Stomach smooth muscle (tissue), 2 donors: Measurements from ENCODE around the gene CPLX4.

Experiments
- H3K27ac ChIP-seq: one replicate; pipeline ENCODE4 v1.7.0; 2013; ENCODE audit warnings: mild to moderate bottlenecking, low read length, inconsistent platforms
- H3K27me3 ChIP-seq, 2 donors: one replicate each; pipeline ENCODE4 v1.7.0; 2013; ENCODE audit warnings: low read length in 2 of 2; ENCODE audit not compliant: insufficient read depth in 2 of 2, control insufficient read depth in 1 of 2
- H3K36me3 ChIP-seq, 2 donors: one replicate each; pipeline ENCODE4 v1.7.0; 2013; ENCODE audit warnings: low read length in 2 of 2; ENCODE audit not compliant: control insufficient read depth in 2 of 2, insufficient read depth in 2 of 2
- H3K4me1 ChIP-seq: one replicate; pipeline ENCODE4 v1.7.0; 2013; ENCODE audit warnings: low read length; ENCODE audit not compliant: control insufficient read depth, insufficient read depth
- H3K4me3 ChIP-seq, 2 donors: one replicate each; pipeline ENCODE4 v1.7.0; 2013; ENCODE audit warnings: low read length in 2 of 2
- H3K9ac ChIP-seq, 2 donors: one replicate each; pipeline ENCODE4 v1.7.0; 2013; ENCODE audit warnings: low read length in 2 of 2, mild to moderate bottlenecking in 1 of 2
- H3K9me3 ChIP-seq, 2 donors: one replicate each; pipeline ENCODE4 v1.7.0; 2013; ENCODE audit warnings: low read length in 2 of 2; ENCODE audit not compliant: control insufficient read depth in 2 of 2
- donor health status: healthy.
- donor health status: Pancreatic carcinoma.

The CPLX4 gene

GRCh38 chr18:59344996-59345395 is 26.5 kb upstream of the CPLX4 start:
- Histone ChIP-seq H3K27me3 (no peaks in the 10 kb centered on the region), H3K36me3 (peaks cover 31 to 41% of the 10 kb centered on the region in 2 donors), H3K4me1 (no peaks in the 10 kb centered on the region), H3K9me3 (peaks cover 0 to 2% of the 10 kb centered on the region in 2 donors), H3K27ac (no peak overlapping the region), H3K4me3 (no peak overlapping the region), H3K9ac (no peak overlapping the region)

GRCh38 chr18:59343926-59344325 is 25.5 kb upstream of the CPLX4 start:
- Histone ChIP-seq H3K9ac (no peak overlapping the region), H3K27ac (no peak overlapping the region), H3K27me3 (no peaks in the 10 kb centered on the region), H3K36me3 (peaks cover 40 to 41% of the 10 kb centered on the region in 2 donors), H3K9me3 (peaks cover 0 to 2% of the 10 kb centered on the region in 2 donors), H3K4me1 (no peaks in the 10 kb centered on the region), H3K4me3 (no peak overlapping the region)

GRCh38 chr18:59340817-59341216 is 22.4 kb upstream of the CPLX4 start:
- Histone ChIP-seq H3K9me3 (peaks cover 0 to 2% of the 10 kb centered on the region in 2 donors), H3K4me1 (no peaks in the 10 kb centered on the region), H3K27me3 (no peaks in the 10 kb centered on the region), H3K9ac (no peak overlapping the region), H3K36me3 (peaks cover 31 to 44% of the 10 kb centered on the region in 2 donors), H3K4me3 (no peak overlapping the region), H3K27ac (no peak overlapping the region)

GRCh38 chr18:59340312-59340711 is 21.9 kb upstream of the CPLX4 start:
- no peaks in the 10 kb centered on the region for H3K4me1 ChIP-seq
- no peak overlapping the region for H3K27ac ChIP-seq
- no peak overlapping the region for H3K4me3 ChIP-seq
- no peaks in the 10 kb centered on the region for H3K27me3 ChIP-seq
- no peaks in the 10 kb centered on the region for H3K9me3 ChIP-seq
- no peak overlapping the region for H3K9ac ChIP-seq
- H3K36me3 ChIP-seq, result peaks cover 30 to 40% of the 10 kb centered on the region in 2 donors

GRCh38 chr18:59332986-59333385 is 14.5 kb upstream of the CPLX4 start:
- H3K4me1 ChIP-seq, result no peaks in the 10 kb centered on the region
- H3K9ac ChIP-seq, result no peak overlapping the region
- no peak overlapping the region for H3K27ac ChIP-seq
- H3K4me3 ChIP-seq, result no peak overlapping the region
- H3K27me3 ChIP-seq, result no peaks in the 10 kb centered on the region
- H3K9me3 ChIP-seq, result no peaks in the 10 kb centered on the region
- peaks cover 12 to 22% of the 10 kb centered on the region in 2 donors for H3K36me3 ChIP-seq

GRCh38 chr18:59328683-59329082 is 10.2 kb upstream of the CPLX4 start:
- no peaks in the 10 kb centered on the region for H3K27me3 ChIP-seq
- no peak overlapping the region for H3K9ac ChIP-seq
- H3K4me1 ChIP-seq, result no peaks in the 10 kb centered on the region
- no peak overlapping the region for H3K4me3 ChIP-seq
- H3K36me3 ChIP-seq, result peaks cover 14 to 24% of the 10 kb centered on the region in 2 donors
- H3K27ac ChIP-seq, result no peak overlapping the region
- no peaks in the 10 kb centered on the region for H3K9me3 ChIP-seq

GRCh38 chr18:59325965-59326364 is 7.5 kb upstream of the CPLX4 start:
- Histone ChIP-seq H3K27me3 (no peaks in the 10 kb centered on the region), H3K9me3 (no peaks in the 10 kb centered on the region), H3K27ac (no peak overlapping the region), H3K9ac (no peak overlapping the region), H3K36me3 (peaks cover 6 to 17% of the 10 kb centered on the region in 2 donors), H3K4me3 (no peak overlapping the region), H3K4me1 (no peaks in the 10 kb centered on the region)

GRCh38 chr18:59324623-59324971 is 6.1 kb upstream of the CPLX4 start:
- no peaks in the 10 kb centered on the region for H3K27me3 ChIP-seq
- H3K36me3 ChIP-seq, result peaks cover 6 to 14% of the 10 kb centered on the region in 2 donors
- no peaks in the 10 kb centered on the region for H3K4me1 ChIP-seq
- H3K9me3 ChIP-seq, result no peaks in the 10 kb centered on the region
- no peak overlapping the region for H3K9ac ChIP-seq
- H3K4me3 ChIP-seq, result no peak overlapping the region
- no peak overlapping the region for H3K27ac ChIP-seq

- Histone ChIP-seq H3K9ac (no peak overlapping the region), H3K36me3 (peaks cover 6 to 14% of the 10 kb centered on the region in 2 donors), H3K4me3 (no peak overlapping the region), H3K4me1 (no peaks in the 10 kb centered on the region), H3K9me3 (no peaks in the 10 kb centered on the region), H3K27me3 (no peaks in the 10 kb centered on the region), H3K27ac (no peak overlapping the region)
Measured at GRCh38 chr18:59323931-59324622, 5.6 kb upstream of the CPLX4 start.

GRCh38 chr18:59311631-59312030 is 6.8 kb downstream of the CPLX4 start:
- H3K9me3 ChIP-seq, result no peaks in the 10 kb centered on the region
- H3K27me3 ChIP-seq, result peaks cover 12 to 19% of the 10 kb centered on the region in 2 donors
- peaks cover 4% of the 10 kb centered on the region for H3K4me1 ChIP-seq

GRCh38 chr18:59308938-59309260 is 9.6 kb downstream of the CPLX4 start:
- no peaks in the 10 kb centered on the region for H3K36me3 ChIP-seq
- H3K4me3 ChIP-seq, result peak overlapping the region in 1 of 2 donors; percentile 63
- no peak overlapping the region for H3K27ac ChIP-seq
- no peak overlapping the region for H3K9ac ChIP-seq
- peaks cover 4% of the 10 kb centered on the region for H3K4me1 ChIP-seq
- no peaks in the 10 kb centered on the region for H3K9me3 ChIP-seq
- peaks cover 12 to 19% of the 10 kb centered on the region in 2 donors for H3K27me3 ChIP-seq

More at GRCh38 chr18:59311631-59312030, 6.8 kb downstream of the CPLX4 start:
- Histone ChIP-seq H3K4me3 (no peak overlapping the region), H3K9ac (no peak overlapping the region), H3K27ac (no peak overlapping the region), H3K36me3 (no peaks in the 10 kb centered on the region)
